Posterior cingulate gyrus (tissue), 11 donors: ENCODE measurements around the gene ZNF300.
"Not testable (repeated sequence)": the region's sequence is repeated elsewhere in the genome, so short reads cannot be mapped to it uniquely, and the experiment has no call there.

Experiments
- DNase-seq, 10 donors: peaks; one replicate each; pipeline versions ENCODE4 v3.0.0 to v3.0.0-alpha.2; 2020 to 2021; ENCODE audit warnings: mixed read lengths in 3 of 10
- intact Hi-C: fragments of 100-400 bp; cut with DNase I; formaldehyde crosslinking; loops from one replicate; pipeline ENCODE4 v1.15.1; 2023

The ZNF300 gene

DNA sequence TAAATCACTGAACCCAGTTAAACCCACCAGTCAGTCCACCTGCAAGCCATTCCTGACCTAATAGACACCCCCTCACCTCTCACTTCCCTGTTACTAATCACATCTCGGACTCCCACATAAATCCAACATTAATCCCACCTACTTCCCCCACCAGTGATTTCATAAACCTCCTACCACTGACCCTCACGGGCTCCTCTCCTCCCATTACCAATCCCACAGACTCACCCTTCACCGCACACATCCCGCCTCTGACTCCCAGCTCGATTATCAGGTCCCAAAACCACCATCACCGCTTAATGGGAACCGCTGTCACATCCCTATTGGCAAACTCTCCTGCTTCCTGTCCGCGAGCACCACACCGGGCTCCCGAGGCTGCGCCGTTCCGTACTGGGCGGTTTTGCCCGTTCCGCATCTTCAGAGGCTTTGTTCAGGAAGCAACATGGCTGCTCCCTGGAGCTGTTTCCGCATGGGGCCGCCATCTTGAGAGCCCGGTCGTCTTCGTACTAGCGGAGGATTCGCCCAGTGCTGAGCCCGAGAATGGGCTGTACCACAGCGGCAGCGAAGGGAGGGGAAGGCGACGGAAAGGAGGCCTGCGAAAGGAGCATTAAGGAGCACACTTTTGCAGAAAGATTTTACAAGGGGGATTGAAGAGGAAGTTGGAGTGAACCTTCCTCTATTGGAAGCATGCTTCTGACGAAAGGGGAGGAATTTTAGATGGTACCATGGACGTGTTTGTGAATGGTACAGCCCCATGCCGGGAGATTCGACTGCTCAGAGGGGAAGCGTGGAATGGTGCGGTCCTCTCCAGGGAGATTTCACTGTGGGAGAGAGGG lies at the start of gene ZNF300:
Gene ZNF300 (minus strand): TSS at position 502 of the 833 bp plus-strand sequence. CDS start 1,825 bp downstream, outside the sequence.
- peak; percentile 81 to 98 (median 90) for DNase-seq
- intact Hi-C loops = loop anchor here (2.0 kb wide), 1 partner anchor 42 kb away; no protein-coding TSS in a partner anchor

DNA sequence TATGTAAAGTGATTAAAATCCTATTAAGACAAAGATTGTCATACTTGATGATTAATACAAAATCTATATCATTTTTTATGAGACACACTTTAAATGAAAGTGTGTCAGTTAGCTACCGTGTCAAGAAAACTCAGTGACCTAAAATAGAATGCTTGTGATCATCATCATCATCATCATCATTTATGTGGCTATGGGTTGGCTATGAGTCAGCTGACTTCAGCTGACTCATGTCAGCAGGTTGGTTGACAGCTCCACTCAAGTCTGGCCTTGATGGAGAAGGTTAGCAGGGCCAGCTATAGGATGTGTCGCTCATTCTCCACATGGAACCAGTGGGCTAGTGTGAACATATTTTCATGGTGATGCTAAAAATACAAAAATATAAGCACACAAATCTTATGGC lies 43.8 kb upstream of the ZNF300 start:
- no peak for DNase-seq
- intact Hi-C loops = no loop called here

DNA sequence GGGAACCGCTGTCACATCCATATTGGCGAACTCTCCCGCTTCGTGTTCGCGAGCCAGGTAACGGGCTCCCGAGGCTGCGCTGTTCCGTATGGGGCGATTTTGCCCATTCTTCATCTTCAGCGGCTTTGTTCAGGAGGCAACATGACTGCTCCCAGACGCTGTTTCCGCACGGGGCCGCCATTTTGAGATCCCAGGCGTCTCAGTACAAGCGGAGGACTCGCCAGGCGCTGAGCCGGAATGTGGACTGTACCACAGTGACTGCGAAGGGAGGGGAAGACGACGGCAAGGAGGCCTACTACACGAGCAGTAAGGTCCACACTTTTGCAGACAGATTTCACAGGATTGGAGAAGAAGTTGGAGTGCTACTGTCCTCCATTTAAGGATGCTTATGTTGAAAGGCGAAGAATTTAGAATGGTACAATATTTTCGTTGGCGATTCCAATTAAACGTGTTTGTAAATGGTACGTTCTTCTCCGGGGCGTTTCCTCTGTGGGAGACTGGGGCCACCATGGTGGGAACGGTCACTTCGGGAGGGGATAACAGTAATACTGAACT lies 41.6 kb upstream of the ZNF300 start:
- intact Hi-C loops = loop anchor here (2.0 kb wide), 1 partner anchor 42 kb away; the partner anchor contains the start of gene ZNF300
- peak; percentile 52 to 95 (median 78) for DNase-seq

DNA sequence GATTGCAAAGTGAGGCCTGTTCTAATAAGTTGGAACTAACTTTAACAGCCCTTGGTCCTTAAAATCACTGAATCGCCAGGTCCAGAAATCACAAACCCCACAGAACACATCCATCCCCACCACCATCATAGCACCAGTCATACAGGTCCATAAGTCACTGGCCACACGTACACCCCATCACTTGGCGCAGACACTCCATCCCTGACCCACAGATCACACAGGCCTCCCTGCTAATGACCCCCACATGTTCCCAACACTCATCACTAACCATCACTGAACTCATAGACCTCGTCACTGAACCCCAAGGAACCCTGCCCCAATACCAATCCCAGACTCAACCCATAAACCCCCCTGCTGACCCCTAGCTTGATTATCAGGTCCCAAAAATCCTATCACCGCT lies 41.2 kb upstream of the ZNF300 start:
- intact Hi-C loops = loop anchor here (2.0 kb wide), 1 partner anchor 41 kb away; the partner anchor contains the start of gene ZNF300
- peak in 1 of 10 donors; percentile 16 for DNase-seq

DNA sequence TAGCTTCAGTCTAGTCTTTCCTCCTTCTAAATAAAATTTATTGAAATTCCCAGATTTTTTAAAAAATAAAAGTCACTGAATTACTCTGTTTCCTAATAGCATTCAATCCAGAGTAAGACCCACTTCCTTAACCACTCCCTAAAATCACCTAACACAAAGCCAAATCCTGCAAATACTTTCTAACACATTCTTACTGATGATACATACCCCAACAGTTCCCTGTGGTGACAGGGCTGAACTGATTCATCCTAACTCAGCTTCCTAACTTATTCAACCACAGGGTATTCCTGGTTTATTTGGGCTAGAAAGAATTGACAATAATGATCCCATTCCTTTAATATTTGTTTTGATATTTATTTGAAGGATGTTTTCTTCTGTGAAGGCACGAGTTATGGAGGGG lies 40.7 kb upstream of the ZNF300 start:
- intact Hi-C loops = no loop called here
- no peak for DNase-seq

DNA sequence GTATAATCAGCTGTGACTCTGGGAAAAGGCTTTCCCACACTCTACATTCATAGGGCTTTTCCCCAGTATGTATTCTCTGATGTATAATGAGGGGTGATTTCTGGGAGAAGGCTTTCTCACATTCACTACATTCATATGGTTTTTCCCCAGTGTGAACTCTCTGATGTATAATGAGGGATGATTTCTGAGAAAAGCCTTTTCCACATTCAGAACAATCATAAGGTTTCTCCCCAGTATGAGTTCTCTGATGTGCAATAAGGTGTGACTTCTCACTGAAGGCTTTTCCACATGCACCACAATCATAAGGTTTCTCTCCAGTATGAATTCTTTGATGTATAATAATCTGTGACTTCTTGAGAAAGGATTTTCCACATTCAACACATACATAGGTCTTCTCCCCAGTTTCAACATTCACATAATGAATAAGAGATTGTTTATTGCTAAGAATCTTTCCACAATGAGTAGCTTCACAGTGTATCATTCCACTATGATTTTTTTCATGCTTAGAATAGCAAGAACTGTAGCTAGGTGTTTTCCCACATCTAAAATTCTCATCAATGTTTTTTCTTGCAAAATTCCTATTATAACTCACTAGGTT lies 26.7 kb upstream of the ZNF300 start:
- intact Hi-C loops = no loop called here
- no peak for DNase-seq

DNA sequence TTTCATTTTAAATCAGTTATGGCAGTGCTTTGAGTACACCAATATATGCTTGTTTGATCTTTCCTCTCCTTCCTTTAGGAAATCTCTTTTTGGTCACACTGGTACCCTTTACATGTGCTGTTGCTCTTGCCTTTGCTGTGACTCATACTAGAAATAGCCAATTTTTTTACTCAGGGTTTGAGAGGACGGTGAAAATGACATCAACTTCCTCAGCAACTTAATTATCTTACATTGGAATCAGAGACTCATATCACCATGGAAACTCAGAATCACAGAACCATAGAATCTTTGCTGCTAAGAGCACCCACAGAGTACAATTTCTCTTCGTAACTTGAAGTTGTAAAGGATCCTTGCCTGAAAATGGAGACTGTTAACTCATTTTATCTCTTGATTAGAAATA lies 13.8 kb upstream of the ZNF300 start:
- DNase-seq = no peak
- intact Hi-C loops = no loop called here

DNA sequence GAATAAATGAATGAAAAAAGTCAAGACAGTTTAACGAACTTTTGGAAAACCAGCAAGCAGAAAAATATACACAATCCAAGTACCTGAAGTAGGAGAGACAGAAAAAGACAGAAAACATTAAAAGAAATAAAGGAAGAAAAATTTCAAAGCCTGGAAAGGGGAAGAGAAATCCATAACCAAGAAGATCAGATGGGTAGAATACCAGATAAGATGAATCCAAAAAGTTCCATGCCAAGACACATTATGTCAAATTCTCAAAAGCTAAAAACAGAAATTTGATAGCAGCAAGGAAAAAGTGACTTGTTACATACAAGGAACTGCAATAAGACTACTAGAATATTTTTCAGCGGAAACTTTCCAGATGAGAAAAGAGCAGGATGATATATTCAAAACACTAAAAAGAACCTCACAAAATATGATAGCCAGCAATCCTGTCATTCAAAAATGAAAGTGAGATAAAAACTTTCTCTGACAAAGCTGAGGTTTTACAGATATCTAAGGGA lies 7.6 kb upstream of the ZNF300 start:
- intact Hi-C loops = no loop called here
- no peak for DNase-seq

DNA sequence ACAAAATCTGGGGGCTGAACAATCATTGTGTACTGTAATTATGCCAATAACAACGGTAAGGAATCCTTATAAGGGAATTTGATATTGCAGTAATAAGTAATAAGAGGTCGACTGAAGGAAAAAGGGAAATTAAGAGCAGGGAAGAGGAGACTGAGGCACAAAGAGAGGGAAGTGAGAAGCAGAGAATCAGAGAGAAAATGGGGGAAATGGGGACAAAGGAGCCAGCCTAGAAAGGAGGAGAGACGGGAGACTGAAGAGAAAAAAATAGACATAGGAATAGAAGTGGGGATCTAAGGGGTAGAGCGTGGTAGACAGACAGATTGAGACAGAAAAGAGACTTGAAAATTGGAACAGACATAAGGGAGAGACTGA lies 518 bp upstream of the ZNF300 start:
- no peak for DNase-seq
- intact Hi-C loops = loop anchor here (2.0 kb wide), 1 partner anchor 42 kb away; no protein-coding TSS in a partner anchor

DNA sequence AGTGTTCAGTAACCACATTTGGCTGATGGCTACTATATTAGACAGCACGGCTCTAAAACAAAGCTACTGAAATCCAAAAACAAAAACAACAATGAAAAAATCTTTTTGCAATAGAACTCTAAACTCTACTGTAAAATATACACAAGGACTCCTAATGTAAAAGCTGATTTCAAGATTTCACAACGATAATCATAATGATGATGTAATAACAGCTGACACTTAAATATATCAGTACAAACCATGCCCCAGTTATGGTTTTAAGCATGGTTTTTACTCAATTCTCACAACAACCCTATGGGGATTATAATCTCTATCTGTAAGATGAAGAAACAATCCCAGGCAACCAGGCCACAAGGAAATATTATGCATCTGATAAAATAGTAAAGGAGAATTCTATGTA lies 3.3 kb downstream of the ZNF300 start:
- intact Hi-C loops = no loop called here
- DNase-seq = no peak

DNA sequence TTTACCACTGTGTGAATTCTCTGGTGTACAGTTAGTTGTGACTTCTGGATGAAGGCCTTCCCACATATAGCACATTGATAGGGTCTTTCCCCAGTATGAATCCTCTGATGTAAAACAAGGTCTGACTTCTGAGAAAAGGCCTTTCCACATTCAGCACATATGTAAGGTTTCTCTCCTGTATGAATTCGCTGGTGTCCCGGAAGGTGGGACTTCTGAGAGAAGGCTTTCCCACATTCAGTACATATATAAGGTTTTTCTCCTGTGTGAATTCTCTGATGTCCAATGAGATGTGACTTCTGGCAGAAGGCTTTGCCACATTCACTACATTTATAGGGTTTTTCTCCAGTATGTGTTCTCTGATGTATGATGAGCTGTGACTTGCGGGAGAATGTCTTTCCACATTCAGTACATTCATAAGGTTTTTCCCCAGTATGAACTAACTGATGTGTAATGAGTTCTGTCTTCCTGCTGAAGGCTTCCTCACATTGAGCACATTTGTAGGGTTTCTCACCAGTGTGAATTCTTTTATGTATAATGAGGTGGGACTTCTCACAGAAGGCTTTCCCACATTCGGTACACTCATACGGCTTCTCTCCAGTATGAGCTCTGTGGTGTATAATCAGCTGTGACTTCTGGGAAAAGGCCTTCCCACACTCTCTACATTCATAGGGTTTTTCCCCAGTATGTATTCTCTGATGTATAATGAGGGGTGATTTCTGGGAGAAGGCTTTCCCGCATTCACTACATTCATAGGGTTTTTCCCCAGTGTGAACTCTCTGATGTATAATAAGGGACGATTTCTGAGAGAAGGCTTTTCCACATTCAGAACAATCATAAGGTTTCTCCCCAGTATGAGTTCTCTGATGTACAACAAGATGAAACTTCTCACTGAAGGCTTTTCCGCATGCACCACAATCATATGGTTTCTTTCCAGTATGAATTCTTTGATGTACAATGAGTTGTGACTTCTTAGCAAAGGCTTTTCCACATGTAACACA lies 9.1 kb downstream of the ZNF300 start:
- DNase-seq = no peak

DNA sequence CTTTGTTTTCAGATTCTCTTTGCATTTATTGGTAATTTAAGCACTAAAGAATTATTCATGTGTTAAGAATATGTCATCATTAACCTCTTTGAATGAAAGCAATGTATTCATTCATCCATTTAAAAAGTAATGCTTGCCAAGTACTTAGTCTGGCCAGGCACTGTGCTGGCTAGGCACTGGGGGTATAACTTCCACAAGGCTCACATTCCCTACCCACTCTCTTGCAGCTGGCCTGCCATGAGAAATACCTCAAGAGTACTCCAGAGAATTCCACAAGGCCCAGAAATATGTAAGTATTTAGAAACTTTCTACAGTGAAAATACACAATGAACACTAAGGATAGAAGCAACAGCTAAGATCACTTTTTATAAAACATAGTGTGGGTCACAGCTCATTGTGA lies 25.4 kb downstream of the ZNF300 start:
- intact Hi-C loops = no loop called here

More for the DNA sequence above, 9.1 kb downstream of the ZNF300 start:
- intact Hi-C loops = no loop called here

DNA sequence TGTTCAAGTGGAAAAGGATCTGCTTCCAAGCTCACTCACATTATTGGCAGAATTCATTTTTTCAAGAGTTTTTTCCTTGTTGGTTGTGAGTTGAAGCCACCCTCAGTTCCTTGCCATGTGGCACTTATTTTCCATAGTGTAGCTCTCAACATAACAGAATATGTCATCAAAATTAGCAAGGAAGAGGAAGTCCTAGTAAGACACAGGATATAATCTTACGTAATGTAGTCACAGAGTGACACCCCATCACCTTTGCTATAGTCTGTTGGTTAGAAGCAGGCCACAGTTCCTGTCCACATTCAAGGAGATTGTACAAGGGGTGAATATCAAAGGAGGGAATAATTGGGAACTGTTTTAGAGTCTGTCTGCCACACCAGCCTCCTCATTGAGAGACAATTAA lies 42.7 kb downstream of the ZNF300 start:
- intact Hi-C loops = no loop called here
- no peak for DNase-seq

More for the DNA sequence above, 25.4 kb downstream of the ZNF300 start:
- DNase-seq = no peak

DNA sequence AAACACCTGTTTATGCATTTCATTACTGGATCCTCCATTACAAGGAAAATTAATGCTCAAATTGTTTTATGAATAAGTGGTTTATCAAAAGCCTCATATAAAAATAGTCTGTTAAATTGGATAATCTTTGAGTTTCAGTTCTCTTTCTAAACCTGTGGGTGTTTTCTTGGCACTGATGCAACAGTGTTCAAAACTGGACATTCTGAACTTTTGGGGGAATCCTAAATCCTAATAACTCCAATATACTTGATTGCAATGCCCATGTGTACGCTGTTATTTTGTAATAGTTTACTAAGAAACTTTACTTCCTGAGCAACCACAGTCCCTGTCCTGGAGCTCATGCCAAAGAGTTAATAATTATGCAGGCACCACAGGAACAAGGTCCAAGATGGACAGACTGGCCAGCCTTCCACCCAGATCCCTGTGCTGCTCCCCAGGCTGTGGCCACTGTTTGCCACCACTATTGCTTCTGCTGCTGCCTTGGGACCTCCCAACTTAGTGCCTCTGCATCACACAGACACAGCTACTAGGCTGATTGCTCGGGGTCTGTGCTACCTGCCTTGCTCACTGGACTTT lies 44.4 kb downstream of the ZNF300 start:
- DNase-seq = no peak
- intact Hi-C loops = no loop called here

DNA sequence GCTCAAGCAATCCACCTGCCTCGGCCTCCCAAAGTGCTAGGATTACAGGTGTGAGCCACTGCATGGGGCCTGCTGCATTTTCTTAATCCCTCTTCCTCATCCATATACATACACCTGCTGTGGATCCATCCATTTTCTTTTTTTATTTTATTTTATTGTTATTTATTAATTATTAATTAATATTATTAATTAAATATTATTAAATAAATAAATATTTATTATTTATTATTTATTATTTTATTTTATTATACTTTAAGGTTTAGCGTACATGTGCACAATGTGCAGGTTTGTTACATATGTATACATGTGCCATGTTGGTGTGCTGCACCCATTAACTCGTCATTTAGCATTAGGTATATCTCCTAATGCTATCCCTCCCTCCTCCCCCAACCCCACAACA lies 48.1 kb downstream of the ZNF300 start:
- DNase-seq = not testable (repeated sequence)

DNA sequence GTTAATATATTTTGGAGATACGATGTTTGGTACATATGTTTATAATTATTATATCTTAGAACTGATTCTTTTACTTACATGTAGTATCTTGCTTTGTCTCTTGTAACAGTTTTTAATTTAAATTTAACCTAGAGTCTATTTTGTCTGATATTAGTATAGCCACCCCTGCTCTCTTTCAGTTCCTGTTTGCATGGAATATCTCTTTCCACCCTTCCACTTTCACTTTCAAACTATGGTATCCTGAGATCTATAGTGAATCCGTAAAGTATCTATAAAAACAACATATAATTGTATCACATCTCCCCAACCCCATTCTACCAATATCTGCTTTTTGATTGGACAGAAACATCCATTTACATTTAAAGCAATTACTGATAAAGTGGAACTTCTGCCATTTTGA lies 51.2 kb downstream of the ZNF300 start:
- no peak for DNase-seq
- intact Hi-C loops = no loop called here

More for the DNA sequence above, 48.1 kb downstream of the ZNF300 start:
- intact Hi-C loops = not testable (repeated sequence)

DNA sequence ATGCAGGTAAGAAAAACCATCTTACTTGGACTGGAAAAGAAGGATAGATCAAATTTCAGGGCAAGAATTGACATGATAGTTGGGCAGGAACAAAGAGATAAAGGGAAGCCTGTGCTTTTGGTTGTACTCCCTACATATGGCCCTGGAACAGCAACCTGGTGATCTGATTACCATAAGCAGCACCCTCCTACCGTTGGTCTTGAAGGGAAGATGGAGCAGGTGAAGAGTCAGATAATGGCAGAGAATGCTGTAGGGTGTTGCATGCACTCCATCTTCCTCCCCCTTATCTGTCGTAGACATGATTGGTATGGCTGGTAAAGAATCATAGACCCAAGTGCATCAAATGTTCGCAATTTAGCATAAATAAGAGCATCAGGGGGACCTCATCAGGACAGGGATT lies 53.7 kb downstream of the ZNF300 start:
- intact Hi-C loops = no loop called here
- DNase-seq = no peak

DNA sequence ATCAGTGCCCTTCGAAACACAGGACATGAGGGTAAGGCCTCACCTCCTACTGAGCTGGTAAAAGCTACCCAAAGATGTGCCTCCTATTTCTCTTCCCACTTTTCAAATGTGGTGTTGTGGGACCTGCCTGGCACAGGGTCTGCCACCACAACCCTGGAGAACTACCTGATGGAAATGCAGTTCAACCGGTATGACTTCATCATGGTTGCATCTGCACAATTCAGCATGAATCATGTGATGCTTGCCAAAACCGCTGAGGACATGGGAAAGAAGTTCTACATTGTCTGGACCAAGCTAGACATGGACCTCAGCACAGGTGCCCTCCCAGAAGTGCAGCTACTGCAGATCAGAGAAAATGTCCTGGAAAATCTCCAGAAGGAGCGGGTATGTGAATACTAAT lies 56.5 kb downstream of the ZNF300 start:
- intact Hi-C loops = no loop called here

DNA sequence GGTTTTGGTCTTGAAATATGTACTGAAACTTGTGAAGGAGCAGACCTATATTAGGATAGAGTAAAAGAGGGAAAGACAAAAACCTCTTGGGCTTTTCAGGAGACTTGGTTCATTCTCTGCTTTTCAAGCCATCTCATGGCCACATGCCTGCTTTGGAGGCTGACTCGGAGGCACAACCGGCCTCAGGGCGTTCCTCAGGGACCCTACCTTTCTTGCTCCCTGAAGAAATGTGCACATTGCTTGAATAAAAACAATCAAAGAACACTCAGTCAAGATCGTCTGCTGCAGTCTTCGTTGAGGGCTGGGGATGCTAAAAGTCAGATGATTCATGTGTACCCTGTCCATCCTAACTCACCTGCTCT lies 57.5 kb downstream of the ZNF300 start:
- no peak for DNase-seq
- intact Hi-C loops = loop anchor here (1.0 to 2.0 kb wide), 2 partner anchors 46 to 285 kb away; no protein-coding TSS in a partner anchor

More for the DNA sequence above, 56.5 kb downstream of the ZNF300 start:
- no peak for DNase-seq
